Dermis blood vessel endothelial cell (primary cell): ENCODE data around the gene TRAF2. TPM values are rescaled to one million over a fixed set of nuclear protein-coding genes. Genes with fewer than 3 reads are reported as not detected.

Experiments
- DNase-seq: peaks from one replicate; pipeline ENCODE4 v3.0.0; 2010
- total RNA-seq: library from RNA; depleted of rRNA; stranded (reverse); fragments of >200 nt; gene quantifications from 2 replicates; pipeline ENCODE4 v1.2.3, GENCODE V29; 2014

The TRAF2 gene
- total RNA-seq, 1 donor from 2014 or later: 20.6 TPM

DNA sequence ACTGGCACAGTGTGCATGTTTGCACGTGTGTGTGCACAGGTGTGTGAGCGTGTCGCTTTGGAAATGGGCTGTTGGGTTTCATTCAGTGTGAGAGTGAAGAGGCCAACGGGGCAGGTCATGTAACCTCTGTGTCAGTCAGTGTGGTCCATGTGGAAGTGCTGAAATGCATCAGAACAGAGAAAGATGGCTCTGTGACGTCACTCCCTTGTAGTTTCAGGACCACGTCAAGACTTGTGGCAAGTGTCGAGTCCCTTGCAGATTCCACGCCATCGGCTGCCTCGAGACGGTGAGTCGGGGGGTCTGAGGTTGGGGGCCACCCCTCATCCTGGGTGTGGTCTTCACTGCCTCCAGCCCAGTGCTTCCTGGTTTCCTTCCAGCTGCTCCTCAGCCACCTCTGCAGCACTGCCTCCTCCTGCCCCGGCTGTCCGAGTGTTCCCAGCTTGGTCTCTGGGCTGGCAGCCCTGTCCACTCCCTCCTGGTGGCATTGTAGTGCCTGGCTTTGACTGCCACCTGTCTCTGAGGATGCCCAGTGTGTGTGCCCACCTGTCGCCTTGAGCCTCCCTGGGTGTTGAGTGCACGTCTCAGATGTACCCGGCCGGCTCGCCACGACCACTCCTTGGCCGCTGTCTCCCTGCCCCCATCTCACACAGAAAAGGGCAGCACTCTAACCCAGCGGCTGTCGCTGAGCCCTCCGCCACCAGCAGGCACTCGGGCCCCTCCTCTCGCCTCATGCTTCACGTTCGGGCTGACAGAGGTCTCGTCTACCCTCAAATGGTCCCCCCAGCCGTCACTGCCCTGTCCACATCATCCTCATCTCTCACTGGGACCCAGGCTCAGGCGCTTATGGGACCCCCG, 30.2 kb downstream of the TRAF2 start:
- DNase-seq: no peak

DNA sequence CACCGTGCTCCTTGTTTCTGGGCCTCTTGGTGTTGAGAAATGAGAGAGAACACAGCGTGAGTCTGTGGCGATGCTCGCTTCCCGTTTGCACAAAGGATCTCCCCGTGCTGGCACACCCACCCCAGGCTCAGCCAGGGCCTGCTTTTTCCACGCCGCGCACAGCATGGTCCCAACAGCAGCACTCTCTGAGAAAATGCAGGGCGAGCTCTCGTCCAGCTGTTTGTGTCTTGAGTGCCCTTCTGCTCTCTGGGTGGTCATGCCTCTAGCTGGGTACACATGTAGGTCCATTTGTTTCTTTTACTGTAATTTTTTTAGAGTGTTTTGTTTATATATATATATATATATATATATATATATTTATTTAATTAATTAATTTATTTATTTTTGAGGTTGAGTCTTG, 31.6 kb downstream of the TRAF2 start:
- DNase-seq: no peak

DNA sequence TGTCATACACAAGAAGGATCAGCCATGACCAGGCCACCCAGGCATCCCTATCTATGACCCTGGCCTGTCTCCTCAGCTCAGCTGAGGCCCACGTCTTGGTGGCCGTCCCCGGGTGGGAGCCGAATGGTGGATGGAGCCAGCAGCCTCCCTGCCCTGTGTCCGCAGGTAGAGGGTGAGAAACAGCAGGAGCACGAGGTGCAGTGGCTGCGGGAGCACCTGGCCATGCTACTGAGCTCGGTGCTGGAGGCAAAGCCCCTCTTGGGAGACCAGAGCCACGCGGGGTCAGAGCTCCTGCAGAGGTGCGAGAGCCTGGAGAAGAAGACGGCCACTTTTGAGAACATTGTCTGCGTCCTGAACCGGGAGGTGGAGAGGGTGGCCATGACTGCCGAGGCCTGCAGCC, 33.8 kb downstream of the TRAF2 start:
- no peak for DNase-seq

DNA sequence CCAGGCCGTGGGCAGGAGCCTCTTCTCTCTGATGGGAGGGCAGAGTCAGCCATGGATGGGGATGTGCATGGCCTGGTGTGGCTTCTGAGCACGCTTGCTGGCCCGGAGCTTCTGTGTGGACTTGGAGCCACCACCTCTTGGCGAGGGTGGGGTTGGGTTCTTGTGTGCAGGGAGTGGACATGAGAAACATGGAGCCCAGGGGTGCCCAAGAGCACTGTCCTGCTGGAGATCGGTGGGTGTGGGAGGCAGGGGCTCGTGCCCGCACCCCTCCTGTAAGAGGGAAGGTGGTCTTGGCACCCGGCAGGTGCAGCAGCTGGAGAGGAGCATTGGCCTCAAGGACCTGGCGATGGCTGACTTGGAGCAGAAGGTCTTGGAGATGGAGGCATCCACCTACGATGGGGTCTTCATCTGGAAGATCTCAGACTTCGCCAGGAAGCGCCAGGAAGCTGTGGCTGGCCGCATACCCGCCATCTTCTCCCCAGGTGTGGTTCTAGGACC, 34.5 kb downstream of the TRAF2 start:
- no peak for DNase-seq

DNA sequence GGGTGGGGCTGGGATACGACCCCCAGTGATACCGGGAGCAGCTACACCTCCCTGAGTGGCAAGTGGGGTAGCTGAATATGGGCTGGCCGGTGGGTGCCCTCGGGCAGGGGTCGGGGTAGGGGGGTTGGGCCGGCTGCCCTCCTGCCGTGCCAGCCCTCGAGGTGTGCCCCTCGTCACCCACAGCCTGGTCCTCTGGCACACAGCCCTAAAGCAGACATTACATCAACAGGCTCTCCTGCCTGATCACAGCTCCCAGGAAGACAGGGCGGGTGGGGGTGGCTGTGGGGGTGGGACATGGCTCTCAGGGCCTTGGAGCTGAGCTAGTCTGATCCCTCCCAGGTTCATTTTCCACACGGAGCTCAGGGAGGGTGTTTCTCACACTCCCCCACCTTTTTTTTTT, 35.0 kb downstream of the TRAF2 start:
- DNase-seq: no peak

DNA sequence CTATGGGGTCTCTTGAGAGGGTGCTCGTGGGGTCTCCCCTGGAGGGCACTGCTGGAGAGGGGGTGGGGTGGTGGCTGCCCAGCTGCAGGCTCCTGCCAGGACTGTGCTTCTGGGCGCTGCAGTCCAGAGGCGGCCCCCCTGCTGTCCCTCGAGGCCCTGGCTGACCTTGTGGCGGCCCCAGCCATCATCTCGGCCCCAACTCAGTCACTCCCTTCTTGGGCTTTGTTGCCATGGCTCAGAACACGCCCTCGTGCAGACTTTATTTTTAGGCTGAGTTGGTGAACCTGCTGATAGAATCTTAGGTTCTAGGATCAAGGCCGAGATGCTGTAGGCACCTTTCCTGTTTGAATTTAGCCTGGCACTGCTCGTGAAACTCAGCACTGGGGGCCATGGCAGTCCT, 35.4 kb downstream of the TRAF2 start:
- DNase-seq: no peak

DNA sequence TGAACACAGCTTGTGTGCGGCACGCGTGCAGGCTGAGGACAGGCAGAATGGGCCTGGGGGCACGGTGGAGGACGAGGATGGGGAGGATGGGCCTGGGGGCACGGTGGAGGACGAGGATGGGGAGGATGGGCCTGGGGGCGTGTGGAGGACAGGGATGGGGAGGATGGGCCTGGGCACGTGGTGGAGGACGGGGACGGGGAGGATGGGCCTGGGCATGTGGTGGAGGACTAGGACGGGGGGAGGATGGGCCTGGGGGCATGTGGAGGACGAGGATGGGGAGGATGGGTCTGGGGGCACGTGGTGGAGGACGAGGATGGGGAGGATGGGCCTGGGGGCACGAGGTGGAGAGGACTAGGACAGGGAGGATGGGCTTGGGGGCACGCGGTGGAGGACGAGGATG, 36.2 kb downstream of the TRAF2 start:
- DNase-seq: no peak

DNA sequence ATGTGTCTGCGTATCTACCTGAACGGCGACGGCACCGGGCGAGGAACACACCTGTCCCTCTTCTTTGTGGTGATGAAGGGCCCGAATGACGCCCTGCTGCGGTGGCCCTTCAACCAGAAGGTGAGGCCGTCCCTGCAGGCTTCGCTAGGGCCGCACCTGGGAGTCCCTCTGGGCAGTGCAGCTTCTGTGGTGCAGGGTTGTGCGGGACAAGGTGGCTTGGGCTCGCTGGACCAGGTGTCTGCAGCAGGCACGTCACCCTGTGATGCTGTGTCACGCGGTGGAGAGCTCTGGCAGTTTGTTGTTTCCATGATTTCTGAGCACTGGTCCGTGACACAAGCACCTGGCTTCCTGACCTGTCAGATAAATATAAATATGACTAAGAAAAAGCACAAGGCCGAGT, 37.6 kb downstream of the TRAF2 start:
- DNase-seq: no peak

DNA sequence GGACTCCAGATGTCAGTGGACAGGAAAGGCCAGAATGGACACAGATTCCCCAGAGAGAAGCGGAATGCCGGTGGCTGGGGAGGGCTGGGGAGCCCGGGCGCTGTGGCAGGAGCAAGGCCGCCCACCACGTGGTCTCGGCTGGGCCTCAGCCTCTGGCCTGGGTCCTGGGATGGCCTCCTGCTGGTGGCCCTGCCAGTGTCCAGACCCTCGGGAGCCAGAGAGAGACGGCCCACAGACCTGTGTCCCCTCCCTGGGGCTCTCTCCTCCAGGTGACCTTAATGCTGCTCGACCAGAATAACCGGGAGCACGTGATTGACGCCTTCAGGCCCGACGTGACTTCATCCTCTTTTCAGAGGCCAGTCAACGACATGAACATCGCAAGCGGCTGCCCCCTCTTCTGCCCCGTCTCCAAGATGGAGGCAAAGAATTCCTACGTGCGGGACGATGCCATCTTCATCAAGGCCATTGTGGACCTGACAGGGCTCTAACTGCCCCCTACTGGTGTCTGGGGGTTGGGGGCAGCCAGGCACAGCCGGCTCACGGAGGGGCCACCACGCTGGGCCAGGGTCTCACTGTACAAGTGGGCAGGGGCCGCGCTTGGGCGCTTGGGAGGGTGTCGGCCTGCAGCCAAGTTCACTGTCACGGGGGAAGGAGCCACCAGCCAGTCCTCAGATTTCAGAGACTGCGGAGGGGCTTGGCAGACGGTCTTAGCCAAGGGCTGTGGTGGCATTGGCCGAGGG, 39.3 kb downstream of the TRAF2 start:
- DNase-seq: no peak

DNA sequence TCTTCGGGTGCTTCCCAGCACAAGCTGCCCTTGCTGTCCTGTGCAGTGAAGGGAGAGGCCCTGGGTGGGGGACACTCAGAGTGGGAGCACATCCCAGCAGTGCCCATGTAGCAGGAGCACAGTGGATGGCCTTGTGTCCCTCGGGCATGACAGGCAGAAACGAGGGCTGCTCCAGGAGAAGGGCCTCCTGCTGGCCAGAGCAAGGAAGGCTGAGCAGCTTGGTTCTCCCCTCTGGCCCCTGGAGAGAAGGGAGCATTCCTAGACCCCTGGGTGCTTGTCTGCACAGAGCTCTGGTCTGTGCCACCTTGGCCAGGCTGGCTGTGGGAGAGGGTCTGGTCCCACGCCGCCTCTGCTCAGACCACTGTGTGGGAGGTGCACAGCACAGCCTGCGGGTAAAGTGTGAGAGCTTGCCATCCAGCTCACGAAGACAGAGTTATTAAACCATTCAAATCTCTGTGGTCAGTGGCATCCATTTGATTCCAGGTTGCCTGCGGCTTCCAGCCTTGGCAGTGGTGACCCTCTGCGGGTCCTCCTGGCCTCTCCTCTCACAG, 39.9 kb downstream of the TRAF2 start:
- DNase-seq: peak; percentile 16

DNA sequence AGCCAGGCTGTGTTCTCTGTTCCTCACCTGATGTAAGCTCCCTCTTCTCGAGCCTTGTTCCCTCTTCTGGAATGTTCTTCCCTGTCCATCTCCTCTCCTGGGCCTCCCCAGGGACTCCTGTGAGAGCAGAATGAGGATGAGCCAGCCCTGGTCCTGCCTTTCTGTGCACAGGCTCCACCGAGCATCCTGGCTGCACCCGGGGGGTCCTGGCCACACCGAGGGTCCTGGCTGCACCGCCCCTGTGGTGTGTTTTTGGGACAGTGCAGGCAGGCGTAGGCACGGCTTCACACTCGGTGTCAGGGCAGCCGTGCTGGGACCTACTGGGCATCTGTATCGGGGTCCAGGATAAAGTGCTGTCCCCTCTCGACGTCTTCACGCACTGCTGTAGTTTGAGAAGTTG, 40.4 kb downstream of the TRAF2 start:
- DNase-seq: no peak

DNA sequence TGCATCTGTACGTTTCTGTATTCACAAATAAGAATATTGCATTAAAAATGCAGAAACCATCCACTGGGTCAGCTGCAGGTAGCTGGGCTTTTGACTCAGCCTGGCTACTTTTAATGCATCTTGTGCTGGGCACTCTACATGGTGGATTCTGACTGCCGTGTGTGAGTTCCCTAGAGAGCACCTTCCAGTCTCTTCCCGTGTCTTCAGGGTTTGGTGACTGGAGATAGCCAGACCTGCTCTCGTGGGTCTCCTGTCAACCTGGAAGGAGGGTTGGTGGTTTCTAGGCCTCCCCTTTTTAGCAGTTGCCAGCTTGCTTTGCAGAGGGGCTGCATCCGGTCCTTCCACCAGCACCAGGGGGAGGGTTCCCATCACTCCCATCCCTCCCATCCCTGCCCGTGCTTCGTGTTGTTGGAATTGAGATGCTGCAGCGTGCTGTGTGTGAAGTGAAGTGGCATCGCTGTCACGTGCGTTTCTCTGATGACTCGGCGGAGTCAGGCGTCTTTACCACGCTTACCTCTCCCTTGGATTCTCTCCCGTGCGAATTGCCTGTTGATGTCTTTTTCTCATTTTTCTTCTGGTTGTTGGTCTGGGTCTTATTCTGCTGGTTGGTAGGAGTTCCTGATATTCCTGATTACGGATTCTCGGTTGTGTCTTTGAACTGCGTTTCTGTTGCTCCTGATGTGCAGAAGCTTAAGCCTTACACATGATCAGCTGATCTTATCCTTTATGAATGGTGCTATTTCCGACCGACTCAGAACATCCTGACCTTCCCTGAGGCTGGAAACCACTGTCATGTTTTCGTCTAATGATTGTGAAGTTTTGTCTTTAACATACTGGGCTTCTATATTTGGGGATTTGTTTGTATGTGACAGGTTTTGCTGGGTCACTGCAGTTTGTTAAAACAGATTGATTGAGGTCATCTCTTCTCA, 41.3 kb downstream of the TRAF2 start:
- peak; percentile 58 for DNase-seq

DNA sequence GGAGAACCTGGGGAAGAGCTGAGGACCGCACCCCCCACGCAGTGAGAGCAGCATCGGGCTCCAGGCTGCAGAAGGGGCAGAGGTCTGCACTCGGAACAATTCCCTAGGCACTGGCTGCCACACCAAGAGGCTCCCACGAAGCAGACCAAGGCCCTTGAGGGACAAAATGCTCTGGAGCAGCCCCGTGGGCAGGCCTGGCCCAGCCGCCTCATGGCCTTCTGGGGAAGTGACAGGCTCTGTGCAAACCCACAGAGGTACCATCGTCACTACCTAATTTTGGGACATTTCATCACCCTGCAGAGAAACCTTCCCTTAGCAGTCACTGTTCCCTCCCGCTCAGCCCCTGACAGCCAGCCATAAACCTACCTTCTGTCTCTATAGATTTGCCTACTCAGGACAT, 42.3 kb downstream of the TRAF2 start:
- no peak for DNase-seq

DNA sequence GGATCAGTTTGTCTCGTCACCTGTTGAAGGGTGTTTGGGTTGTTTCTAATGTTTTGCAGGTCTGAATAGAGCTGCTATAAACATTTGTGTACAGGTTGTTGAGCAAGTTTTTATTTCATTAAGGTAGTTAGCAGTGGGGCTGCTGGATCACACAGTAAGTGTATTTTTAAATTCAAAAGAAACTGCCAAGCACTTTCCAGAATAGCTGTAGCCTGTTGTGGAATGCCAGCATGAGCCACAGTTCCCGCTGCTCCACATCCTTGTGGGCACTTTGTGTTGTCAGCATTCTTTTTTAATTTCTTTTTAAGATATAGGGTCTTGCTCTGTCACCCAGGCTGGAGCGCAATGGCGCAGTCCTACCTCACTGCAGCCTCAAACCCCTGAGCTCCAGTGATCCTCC, 43.7 kb downstream of the TRAF2 start:
- no peak for DNase-seq

DNA sequence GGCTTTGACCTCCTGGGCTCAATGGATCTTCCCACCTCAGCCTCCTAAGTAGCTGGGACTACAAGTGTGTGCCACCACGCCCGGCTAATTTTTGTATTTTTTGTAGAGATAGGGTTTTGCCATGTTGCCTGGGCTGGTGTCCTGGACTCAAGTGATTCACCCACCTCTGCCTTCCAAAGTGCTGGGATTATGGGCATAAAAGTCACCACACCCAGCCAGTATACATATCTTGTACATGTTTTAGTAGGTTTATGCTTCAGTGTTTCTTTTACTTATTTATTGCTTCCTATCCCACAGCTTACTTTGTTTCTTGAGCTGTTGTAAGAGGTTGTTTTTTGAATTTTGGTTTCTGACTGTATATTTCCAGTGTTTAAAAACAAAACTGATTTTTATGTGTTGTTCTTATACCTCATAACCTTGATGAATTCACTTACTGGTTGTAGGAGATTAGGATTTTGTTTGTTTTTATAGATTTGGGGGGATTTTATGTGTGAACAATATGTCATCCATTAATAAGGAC, 45.4 kb downstream of the TRAF2 start:
- no peak for DNase-seq

DNA sequence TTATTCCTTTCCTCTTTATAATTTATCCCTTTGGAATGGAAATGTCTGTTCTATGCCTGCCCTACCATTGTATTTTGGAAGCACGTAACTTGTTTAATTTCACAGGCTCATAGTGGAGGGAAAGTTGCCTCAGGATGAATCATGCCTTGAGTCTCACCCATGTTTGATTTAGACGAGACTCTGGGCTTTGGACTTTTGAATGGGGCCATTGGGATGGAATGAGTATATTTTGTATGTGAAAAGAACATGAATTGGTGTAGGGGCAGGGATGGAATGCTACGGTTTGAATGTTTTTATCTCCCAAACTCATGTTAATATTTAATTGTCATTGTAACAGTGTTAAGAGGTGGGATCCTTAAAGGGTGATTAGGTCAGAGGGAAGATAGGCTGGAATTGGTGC, 48.0 kb downstream of the TRAF2 start:
- no peak for DNase-seq

DNA sequence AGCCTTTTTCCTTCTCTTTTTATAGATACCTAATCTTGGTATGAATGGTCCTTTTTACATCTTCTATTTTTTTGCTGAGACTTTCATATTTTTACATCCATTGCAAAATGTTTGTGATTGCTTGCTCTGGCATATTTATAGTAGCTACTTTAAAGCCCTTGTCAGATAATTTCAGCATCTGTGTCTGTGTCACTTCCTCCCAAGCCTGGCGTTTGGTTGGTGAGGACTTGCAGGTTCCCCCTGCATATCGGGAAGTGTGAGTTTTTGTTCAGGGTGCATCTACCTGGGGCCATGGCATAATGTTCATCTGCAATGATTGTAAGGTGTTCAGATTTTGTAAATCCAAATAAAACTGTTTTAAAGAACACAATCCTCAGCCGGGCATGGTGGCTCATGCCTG, 49.3 kb downstream of the TRAF2 start:
- no peak for DNase-seq

DNA sequence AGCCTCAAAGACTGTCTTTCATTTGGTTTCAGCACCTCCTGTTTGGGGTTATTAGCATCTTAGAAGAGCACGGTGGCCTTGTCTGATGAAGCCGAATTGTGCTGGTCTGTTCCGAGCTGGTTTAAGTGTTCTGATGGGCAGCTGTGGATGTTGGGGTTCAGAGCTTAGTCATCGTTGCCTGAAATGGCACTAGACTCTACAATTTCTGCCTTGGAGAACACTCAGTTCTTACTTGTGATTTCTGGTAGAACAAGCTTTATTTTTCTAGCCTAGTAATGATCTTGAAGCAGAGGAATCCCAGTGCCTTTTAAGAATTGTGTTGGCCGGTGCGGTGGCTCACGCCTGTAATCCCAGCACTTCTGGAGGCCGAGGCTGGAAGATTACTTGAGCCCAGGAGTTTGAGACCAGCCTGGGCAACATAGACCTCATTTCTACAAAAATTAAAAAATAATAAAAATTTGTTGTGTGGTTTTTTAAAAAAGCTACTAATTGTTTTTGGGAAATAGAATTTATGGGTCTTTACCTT, 50.4 kb downstream of the TRAF2 start:
- no peak for DNase-seq

DNA sequence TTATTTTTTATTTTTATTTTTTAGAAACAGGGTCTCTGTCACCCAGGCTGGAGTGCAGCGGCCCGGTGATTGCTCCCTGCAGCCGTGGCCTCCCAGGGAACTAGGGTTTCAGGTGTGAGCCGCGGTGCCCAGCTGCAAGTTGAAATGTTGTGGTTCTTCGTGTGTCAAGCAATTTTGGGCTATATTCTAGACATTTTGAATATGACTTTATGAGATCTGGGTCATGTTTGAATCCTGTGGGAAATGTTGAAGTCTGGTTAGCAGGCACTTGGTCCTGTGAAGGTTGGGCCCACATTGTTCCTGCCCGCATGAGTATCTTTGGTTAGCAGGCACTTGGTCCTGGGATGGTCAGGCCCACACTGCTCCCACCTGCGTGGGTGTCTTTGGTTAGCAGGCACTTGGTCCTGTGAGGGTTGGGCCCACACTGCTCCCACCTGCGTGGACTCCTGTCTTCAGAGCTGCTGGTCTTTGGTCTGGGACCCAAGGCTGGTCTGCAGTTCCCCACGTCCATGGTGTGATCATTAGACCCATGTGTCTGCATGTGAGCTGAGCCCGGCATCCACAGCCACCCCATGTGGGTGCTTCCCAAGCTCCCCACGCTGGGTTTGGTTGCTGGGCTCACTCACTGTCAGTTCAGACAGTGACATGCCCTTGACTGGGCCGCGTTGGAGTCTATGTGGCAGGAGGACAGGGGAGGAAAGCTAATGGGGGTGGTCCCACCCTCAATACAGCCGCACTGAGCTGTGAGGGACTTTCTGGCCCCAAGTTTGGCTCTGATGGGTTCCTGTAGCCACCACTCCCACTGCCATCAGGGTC, 51.1 kb downstream of the TRAF2 start:
- no peak for DNase-seq

DNA sequence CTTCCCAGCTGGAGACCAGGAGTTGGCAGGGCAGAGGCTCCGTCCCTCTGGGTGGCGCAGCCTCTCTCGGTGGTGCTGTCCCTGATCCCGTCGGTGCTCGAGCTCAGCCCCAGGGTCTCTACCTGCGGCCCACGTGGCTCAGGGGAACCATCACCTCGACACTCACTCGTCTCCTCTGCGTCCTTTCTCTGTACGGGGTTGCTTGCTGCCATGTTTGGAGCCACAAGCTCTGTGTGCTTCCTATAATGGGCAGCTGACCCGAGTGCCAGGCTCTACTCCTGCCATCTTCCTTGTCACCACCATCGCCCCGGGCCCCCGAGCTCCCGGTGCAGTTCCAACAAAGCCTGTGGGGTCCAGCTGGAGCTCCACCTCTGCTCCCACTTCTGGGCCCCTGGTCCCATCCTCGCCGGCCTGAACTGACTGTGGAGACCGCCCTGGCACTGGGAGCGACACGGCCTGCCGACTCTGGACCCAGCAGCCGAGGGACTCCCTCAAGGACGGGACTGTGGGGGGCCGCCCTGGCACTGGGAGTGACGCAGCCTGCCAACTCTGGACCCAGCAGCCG, 53.2 kb downstream of the TRAF2 start:
- DNase-seq: no peak

DNA sequence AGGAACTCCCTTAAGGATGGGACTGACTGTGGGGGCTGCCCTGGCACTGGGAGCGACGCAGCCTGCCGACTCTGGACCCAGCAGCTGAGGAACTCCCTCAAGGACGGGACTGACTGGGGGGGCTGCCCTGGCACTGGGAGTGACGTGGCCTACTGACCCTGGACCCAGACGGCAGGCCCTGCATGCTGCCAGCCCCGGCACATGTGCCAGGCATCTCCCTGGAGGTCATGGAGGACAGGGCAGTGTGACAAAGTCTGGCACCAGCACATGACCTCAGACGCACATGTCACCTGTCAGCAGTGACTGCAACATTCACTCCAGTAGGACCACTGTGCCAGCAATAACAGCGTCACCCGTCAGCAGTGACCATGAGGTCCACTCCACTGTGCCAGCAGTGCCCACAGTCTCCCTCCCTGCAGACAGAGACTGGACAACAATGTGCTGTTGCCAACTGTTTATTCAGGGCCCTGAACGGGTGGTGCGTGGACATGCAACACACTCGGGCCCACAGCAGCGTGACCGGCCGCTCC, 53.7 kb downstream of the TRAF2 start:
- DNase-seq: no peak
